HCT116 (cell line): ENCODE data around the gene NELFB. TPM values are rescaled to one million over a fixed set of nuclear protein-coding genes. Genes with fewer than 3 reads are reported as not detected.
A peak's percentile ranks its signal among the peaks of the same experiment; 100 is the strongest.

Source experiments
- ATAC-seq: fragments of 200-7000 bp; cut with Tn5 transposase; 2 replicates; pipeline ENCODE4 v1.9.1; 2020; ENCODE audit warnings: mild to moderate bottlenecking, moderate library complexity
- BruUV-seq: library from RNA; stranded (reverse); fragments of 400-500 nt; replicated peaks from 2 replicates; lab custom pipeline; 2021; lab: Mats Ljungman, UMichigan
- CTCF ChIA-PET: fragments of 300-600 bp; sonication (Branson Sonifier 250); formaldehyde crosslinking; loops from one replicate; lab custom pipeline; 2021; ENCODE audit warnings: antibody characterized with exemption; lab: Charles Lee
- POLR2A ChIA-PET: fragments of 300-600, 350-600 bp; sonication (Branson Sonifier 250); formaldehyde crosslinking; loops from one replicate; lab custom pipeline; 2021; ENCODE audit warnings: antibody characterized with exemption; lab: Charles Lee
- RAD21 ChIA-PET, 2 experiments: fragments of 300-600 bp; sonication (Branson Sonifier 250); formaldehyde crosslinking; loops; one replicate each; lab custom pipeline; 2023; ENCODE audit warnings: low total read pairs in 2 of 2; ENCODE audit not compliant: uncharacterized antibody in 2 of 2, unreplicated experiment in 2 of 2, low non-redundant PET in 1 of 2; lab: Charles Lee
- DNase-seq: peaks from one replicate; pipeline ENCODE4 v3.0.0-alpha.2; 2010; ENCODE audit warnings: low read depth, low spot score
- H2AFZ ChIP-seq: fragments of 200-600 bp; shearing (Covaris generic), sonication (generic); 2 replicates; pipeline ENCODE4 v1.6.1; 2017; ENCODE audit warnings: low read depth, mixed run types, mixed read lengths, antibody characterized with exemption, low read length; ENCODE audit not compliant: poor library complexity, severe bottlenecking
- H3K27ac ChIP-seq: 2 replicates; pipeline ENCODE4 v1.5.1; 2012; ENCODE audit warnings: low read depth, low read length
- H3K27me3 ChIP-seq: fragments of 200-600 bp; sonication (generic); 2 replicates; pipeline ENCODE4 v1.6.1; 2016; ENCODE audit warnings: mixed run types, low read length, mixed read lengths; ENCODE audit not compliant: insufficient read depth
- H3K36me3 ChIP-seq, 2 experiments: fragments of 200-500 bp in 1 of 2; fragments of 200-600 bp in 1 of 2; sonication (Bioruptor generic) in 1 of 2; sonication (generic) in 1 of 2; 2 replicates each; pipeline versions ENCODE4 v1.5.1 to v1.6.1; 2014 to 2016; ENCODE audit warnings: low read length in 2 of 2, inconsistent platforms in 1 of 2, mixed read lengths in 1 of 2, mixed run types in 1 of 2; ENCODE audit not compliant: insufficient read depth in 2 of 2, control insufficient read depth in 1 of 2
- H3K4me1 ChIP-seq, 2 experiments: fragments of 200-600 bp in 1 of 2; sonication (generic) in 1 of 2; 2 replicates each; pipeline versions ENCODE4 v1.5.1 to v1.6.1; 2012 to 2017; ENCODE audit warnings: low read length in 2 of 2, inconsistent platforms in 1 of 2, mild to moderate bottlenecking in 1 of 2, mixed read lengths in 1 of 2, mixed run types in 1 of 2, moderate library complexity in 1 of 2; ENCODE audit not compliant: insufficient read depth in 2 of 2, control insufficient read depth in 1 of 2
- H3K4me2 ChIP-seq: fragments of 200-600 bp; sonication (generic); 2 replicates; pipeline ENCODE4 v1.6.1; 2017; ENCODE audit warnings: mixed run types, low read length, mixed read lengths
- H3K4me3 ChIP-seq, 2 experiments: fragments of 200-600 bp in 1 of 2; sonication (generic) in 1 of 2; replicated peaks in 1 of 2; 2 replicates each; pipeline ENCODE4 v1.5.1; 2011 to 2016; ENCODE audit warnings: low read length in 2 of 2, control low read depth in 1 of 2, low read depth in 1 of 2, mild to moderate bottlenecking in 1 of 2, mixed read lengths in 1 of 2, mixed run types in 1 of 2
- H3K79me2 ChIP-seq: fragments of 200-600 bp; sonication (generic); 2 replicates; pipeline ENCODE4 v1.6.1; 2017; ENCODE audit warnings: mild to moderate bottlenecking, mixed run types, low read length, moderate library complexity, mixed read lengths; ENCODE audit not compliant: insufficient read depth
- H3K9ac ChIP-seq: fragments of 200-600 bp; sonication (generic); 2 replicates; pipeline ENCODE4 v1.6.1; 2016; ENCODE audit warnings: low read length, mixed read lengths
- H3K9me2 ChIP-seq: fragments of 200-600 bp; sonication (generic), shearing (Covaris generic); 2 replicates; pipeline ENCODE4 v1.6.1; 2017; ENCODE audit warnings: mixed run types, mild to moderate bottlenecking, moderate library complexity; ENCODE audit not compliant: insufficient read depth
- H3K9me3 ChIP-seq, 2 experiments: fragments of 200-500 bp in 1 of 2; fragments of 200-600 bp in 1 of 2; sonication (Bioruptor generic) in 1 of 2; sonication (generic) in 1 of 2; 2 replicates each; pipeline ENCODE4 v1.6.1; 2014 to 2017; ENCODE audit warnings: low read length in 2 of 2, mixed read lengths in 2 of 2, inconsistent platforms in 1 of 2, low read depth in 1 of 2, mild to moderate bottlenecking in 1 of 2, mixed run types in 1 of 2, moderate library complexity in 1 of 2; ENCODE audit not compliant: control insufficient read depth in 1 of 2, insufficient read depth in 1 of 2
- H4K20me1 ChIP-seq: fragments of 200-600 bp; sonication (generic), shearing (Covaris generic); 2 replicates; pipeline ENCODE4 v1.6.1; 2017; ENCODE audit warnings: mixed run types, mild to moderate bottlenecking, moderate library complexity; ENCODE audit not compliant: insufficient read depth
- EZH2 ChIP-seq: fragments of 200-600 bp; sonication (generic); IDR thresholded peaks from 2 replicates; pipeline ENCODE4 v1.6.1; 2017; ENCODE audit warnings: antibody characterized with exemption, mixed run types
- EZH2phosphoT487 ChIP-seq: fragments of 200-600 bp; IDR thresholded peaks from 2 replicates; pipeline ENCODE4 v1.6.1; 2018; ENCODE audit warnings: antibody characterized with exemption, borderline replicate concordance
- FOSL1 ChIP-seq: IDR thresholded peaks from 2 replicates; pipeline ENCODE4 v1.6.1; 2012; ENCODE audit warnings: low read depth
- JUND ChIP-seq: IDR thresholded peaks from 2 replicates; pipeline ENCODE4 v1.6.1; 2012
- SP1 ChIP-seq: IDR thresholded peaks from 2 replicates; pipeline ENCODE4 v1.6.1; 2012; ENCODE audit warnings: low read depth
- SRF ChIP-seq: IDR thresholded peaks from 2 replicates; pipeline ENCODE4 v1.6.1; 2012; ENCODE audit warnings: low read depth
- intact Hi-C: fragments of 100-400 bp; cut with micrococcal nuclease; formaldehyde crosslinking; loops from 2 replicates; pipeline ENCODE4 v1.10.0; 2022
- total RNA-seq: library from RNA; stranded (reverse); gene quantifications from one replicate; pipeline ENCODE4 v1.2.1, GENCODE V29; 2021; ENCODE audit not compliant: unreplicated experiment
- TF ChIP-seq, protein P1 (sequence below): IDR thresholded peaks from 2 replicates; pipeline ENCODE4 v1.6.1; 2012
- TF ChIP-seq, protein P2 (sequence below): IDR thresholded peaks from 2 replicates; pipeline ENCODE4 v1.6.1; 2012; ENCODE audit warnings: low read depth
- TF ChIP-seq, protein P3 (sequence below): IDR thresholded peaks from 2 replicates; pipeline ENCODE4 v1.6.1; 2012
- TF ChIP-seq, protein P4 (sequence below): IDR thresholded peaks from 2 replicates; pipeline ENCODE4 v1.6.1; 2011; ENCODE audit warnings: mild to moderate bottlenecking, low read length, moderate library complexity; ENCODE audit not compliant: insufficient replicate concordance; ENCODE audit errors: extremely low read depth

The NELFB gene
- total RNA-seq, 1 experiment from 2014 or later, result 86.4 TPM

DNA sequence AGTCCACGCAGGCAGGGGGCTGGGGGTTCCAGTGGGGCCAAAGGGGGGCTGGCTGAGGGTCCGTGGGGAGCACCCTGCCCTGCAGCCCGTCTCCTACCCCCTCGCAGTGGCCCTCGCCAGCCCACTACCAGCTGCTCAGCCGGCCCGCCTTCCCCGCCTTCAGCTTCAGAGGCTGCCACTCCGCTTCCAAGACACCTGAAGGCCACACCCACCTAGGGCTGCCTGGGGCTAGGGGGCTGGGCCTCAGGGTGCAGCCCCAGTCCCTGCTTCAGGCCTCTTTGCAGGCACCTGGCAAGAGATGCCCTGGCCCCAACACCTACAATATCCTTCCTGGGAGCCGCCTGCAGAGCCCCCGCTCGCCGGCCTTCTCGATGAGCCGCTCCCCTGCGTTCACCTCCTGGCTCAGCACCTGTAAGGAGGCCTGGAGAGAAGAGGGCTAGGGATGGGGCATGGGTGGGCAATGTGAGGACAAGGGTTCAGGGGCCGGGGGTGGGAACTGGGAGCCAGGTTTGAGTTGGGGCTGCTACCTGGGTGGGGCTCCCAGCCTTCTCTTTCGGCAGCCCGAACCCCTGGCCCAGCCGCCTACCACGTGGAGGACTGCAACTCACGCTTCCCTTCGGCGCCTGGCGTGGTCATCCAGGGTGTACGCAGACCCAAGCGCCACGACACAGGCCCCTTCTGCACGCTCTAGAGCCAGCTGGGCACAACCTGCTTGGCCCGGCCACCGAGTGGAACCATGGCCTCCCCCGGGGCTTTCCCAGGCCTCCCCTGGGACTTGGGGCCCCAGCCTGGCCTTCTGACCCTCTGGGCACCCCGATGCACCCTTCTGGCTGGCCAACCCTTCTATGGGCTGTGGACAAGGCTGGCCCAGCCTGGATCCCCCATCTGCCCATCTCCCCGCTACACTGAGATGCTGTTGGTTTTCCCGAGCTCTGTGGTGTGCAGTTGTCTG lies 2.3 kb upstream of the NELFB start:
- TF ChIP-seq SP1 (no peak), SRF (no peak), FOSL1 (no peak), EZH2phosphoT487 (no peak), JUND (no peak), EZH2 (no peak)
- TF ChIP-seq, protein P1, sequence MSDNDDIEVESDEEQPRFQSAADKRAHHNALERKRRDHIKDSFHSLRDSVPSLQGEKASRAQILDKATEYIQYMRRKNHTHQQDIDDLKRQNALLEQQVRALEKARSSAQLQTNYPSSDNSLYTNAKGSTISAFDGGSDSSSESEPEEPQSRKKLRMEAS, result no peak
- TF ChIP-seq, protein P2, sequence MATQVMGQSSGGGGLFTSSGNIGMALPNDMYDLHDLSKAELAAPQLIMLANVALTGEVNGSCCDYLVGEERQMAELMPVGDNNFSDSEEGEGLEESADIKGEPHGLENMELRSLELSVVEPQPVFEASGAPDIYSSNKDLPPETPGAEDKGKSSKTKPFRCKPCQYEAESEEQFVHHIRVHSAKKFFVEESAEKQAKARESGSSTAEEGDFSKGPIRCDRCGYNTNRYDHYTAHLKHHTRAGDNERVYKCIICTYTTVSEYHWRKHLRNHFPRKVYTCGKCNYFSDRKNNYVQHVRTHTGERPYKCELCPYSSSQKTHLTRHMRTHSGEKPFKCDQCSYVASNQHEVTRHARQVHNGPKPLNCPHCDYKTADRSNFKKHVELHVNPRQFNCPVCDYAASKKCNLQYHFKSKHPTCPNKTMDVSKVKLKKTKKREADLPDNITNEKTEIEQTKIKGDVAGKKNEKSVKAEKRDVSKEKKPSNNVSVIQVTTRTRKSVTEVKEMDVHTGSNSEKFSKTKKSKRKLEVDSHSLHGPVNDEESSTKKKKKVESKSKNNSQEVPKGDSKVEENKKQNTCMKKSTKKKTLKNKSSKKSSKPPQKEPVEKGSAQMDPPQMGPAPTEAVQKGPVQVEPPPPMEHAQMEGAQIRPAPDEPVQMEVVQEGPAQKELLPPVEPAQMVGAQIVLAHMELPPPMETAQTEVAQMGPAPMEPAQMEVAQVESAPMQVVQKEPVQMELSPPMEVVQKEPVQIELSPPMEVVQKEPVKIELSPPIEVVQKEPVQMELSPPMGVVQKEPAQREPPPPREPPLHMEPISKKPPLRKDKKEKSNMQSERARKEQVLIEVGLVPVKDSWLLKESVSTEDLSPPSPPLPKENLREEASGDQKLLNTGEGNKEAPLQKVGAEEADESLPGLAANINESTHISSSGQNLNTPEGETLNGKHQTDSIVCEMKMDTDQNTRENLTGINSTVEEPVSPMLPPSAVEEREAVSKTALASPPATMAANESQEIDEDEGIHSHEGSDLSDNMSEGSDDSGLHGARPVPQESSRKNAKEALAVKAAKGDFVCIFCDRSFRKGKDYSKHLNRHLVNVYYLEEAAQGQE, result no peak
- TF ChIP-seq, protein P3, sequence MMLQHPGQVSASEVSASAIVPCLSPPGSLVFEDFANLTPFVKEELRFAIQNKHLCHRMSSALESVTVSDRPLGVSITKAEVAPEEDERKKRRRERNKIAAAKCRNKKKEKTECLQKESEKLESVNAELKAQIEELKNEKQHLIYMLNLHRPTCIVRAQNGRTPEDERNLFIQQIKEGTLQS, result no peak
- TF ChIP-seq, protein P4, sequence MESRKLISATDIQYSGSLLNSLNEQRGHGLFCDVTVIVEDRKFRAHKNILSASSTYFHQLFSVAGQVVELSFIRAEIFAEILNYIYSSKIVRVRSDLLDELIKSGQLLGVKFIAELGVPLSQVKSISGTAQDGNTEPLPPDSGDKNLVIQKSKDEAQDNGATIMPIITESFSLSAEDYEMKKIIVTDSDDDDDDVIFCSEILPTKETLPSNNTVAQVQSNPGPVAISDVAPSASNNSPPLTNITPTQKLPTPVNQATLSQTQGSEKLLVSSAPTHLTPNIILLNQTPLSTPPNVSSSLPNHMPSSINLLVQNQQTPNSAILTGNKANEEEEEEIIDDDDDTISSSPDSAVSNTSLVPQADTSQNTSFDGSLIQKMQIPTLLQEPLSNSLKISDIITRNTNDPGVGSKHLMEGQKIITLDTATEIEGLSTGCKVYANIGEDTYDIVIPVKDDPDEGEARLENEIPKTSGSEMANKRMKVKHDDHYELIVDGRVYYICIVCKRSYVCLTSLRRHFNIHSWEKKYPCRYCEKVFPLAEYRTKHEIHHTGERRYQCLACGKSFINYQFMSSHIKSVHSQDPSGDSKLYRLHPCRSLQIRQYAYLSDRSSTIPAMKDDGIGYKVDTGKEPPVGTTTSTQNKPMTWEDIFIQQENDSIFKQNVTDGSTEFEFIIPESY, result no peak
- Histone ChIP-seq H3K9ac (no peak overlapping the region), H3K36me3 (peaks cover 6 to 13% of the 10 kb centered on the region in 2 experiments; a peak in 3 of 4 replicates), H3K79me2 (peaks cover 21% of the 10 kb centered on the region), H2AFZ (no peak overlapping the region), H3K27ac (peak overlapping the region; percentile 91; the same call in 1 of the 2 replicates), H3K9me3 (no peaks in the 10 kb centered on the region), H3K27me3 (no peaks in the 10 kb centered on the region), H3K4me2 (0 out of 2 replicates have a peak overlapping the region, but pooled peaks have one; percentile 9), H4K20me1 (no peaks in the 10 kb centered on the region), H3K9me2 (no peaks in the 10 kb centered on the region), H3K4me1 (peaks cover 21 to 42% of the 10 kb centered on the region in 2 experiments), H3K4me3 (no peak overlapping the region)
- RAD21 ChIA-PET, result no interaction called here
- ATAC-seq (peak; percentile 41), DNase-seq (no peak)
- POLR2A ChIA-PET, result interaction anchor here (0.9 to 5.9 kb wide), 2 partner anchors 11 to 12 kb away, joined by 3 to 39 read pairs; partner anchors contain the start of gene TUBB4B
- CTCF ChIA-PET, result interaction anchor here (1.0 kb wide), 1 partner anchor 16 kb away, joined by 3 read pairs; no protein-coding TSS in a partner anchor
- no TSS peak for BruUV-seq
- intact Hi-C loops, result no loop called here
